Fibroblast of peridontal ligament (primary cell): ENCODE results near the gene CLP1.
"Not testable (repeated sequence)": the region's sequence is repeated elsewhere in the genome, so short reads cannot be mapped to it uniquely, and the experiment has no call there.

Experiments used
- DNase-seq: peaks from one replicate; pipeline ENCODE4 v3.0.0-alpha.2; 2010; ENCODE audit errors: extremely low read depth

CLP1 gene

GRCh38 chr11:57667117-57667735 lies 9.7 kb downstream of the CLP1 start:
- peak; percentile 99 for DNase-seq

DNA sequence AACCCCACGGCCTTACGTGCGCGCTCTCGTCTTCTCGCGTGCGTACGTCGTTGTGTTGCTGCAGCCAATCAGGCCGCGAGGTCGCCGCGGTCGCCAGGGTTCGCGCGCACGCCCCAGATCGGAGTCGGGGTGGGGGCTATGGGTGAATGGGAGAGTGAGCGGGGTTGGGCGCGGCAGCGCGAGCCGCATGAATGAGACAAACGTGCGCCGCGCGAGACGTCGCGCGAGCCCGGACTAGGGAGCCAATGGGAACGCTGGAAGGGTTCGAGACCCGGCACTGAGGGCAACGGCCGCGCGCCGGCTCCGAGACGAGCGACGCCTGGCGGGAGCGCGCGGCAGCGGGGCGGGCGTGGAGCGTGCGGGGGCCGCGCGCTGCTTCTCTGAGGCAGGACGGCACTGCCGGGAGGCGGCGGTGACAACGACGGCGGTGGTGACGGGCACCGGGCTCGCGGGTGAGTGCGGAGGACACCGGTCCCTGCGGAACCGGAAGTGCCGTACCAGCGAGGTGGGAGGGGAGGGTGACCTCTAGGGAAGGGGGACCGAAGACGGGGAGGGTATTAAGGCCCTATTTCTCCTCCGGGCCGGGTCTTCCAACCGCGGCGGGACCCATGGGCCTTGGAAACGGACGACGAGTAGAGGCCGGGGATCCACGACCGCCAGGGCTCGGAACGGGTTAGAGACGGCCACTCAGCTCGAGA lies 10.3 kb downstream of the CLP1 start, which contains the start of gene ZDHHC5:
ZDHHC5 (plus strand) TSS at position 379 of the 698 bp plus-strand sequence. CDS start 4,977 bp downstream, outside the sequence.
- peak; percentile 99 for DNase-seq

DNA sequence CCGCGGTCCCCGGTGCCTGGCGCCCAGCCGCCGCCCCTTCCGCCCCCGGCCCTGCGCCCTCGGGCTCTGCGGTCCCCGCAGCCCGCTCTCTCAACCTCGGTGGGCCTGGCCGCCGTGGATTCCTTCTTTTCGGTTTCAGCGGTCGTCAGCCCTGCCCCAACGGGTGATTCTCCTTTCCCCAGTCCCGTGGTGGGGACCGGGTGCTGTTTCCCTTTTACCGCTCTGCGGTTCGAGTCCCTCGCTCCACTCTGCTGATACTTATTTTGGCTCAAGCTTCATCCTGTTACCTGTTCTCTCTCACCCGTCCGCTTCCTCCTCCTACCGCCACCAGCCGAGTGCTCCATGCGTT lies 10.8 kb downstream of the CLP1 start:
- DNase-seq = no peak

DNA sequence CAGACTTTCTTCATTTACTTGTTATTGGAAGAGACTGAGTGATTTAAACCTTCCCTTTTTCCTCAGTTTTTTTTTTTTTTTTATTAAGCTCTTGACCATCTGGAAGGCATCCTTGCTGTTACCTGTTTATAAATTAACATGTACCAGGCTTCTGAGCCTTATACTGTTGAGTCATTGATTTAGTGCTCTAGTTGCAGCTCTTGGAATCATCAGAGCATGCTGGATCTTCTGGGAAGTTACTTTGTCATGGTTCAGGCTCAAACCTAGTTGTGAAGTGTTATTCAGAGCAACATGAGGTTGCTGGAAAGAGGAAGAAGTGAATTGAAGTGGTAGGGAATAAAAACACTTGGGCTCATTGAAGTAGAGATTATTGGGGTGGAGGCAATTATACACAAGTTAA lies 16.7 kb downstream of the CLP1 start:
- DNase-seq = no peak

DNA sequence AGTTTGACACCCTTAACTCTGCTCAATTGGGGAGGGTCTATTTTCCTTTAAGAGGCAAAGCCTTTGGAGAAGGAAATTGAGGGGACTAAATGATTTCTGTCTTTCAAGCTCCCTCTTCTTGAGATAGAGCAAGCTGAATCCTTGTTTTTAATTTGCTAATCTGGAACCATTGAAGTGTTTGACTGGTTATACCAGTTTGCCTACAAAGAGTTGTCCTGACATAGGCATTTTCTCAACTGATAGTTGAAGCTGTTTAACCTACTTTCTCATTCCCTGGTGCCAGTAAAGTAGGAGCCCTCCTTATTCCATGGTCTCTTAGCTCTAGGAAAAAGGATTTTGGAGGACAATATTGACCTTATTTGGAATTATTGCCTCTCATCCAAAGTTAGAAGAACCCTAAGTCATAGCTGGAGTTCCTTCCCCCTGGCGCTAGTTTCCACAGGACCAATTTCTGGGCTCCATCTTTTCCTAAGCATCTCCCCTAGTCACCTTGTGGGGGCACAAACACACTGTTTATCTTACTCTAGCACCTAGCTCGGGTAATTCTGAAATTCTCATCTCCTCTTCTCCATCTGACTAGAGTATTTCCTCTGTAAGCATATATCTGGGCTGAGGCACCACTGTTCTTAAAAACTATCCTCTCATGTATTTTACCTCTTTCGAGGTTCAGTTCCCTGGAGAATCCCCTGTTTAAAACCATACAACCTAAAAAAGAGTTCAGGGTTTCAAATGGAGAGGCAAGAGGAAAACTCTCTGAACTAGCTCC lies 17.8 kb downstream of the CLP1 start:
- no peak for DNase-seq

GRCh38 chr11:57679396-57679795 lies 21.8 kb downstream of the CLP1 start:
- no peak for DNase-seq

GRCh38 chr11:57680552-57680874 lies 23.0 kb downstream of the CLP1 start:
- no peak for DNase-seq

DNA sequence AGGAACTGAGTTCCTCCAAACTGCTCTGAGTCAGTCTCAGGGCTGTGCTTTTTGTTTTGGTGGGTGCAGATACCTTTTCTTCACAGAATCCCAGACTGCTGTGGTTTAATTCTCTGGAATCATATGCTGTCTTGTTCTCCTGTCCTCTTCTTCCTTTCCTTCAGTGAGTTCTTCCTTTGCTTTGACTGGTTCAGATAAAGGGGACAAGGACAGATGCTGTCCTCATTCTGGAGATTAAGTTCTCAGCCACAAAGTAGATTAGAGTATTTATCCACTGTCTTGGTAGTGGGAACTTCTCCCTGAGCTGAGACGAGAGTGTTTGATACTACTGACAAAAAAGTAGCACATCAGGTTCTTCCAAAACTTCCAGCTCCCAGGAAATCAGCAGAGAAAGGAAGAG lies 23.6 kb downstream of the CLP1 start:
- no peak for DNase-seq

GRCh38 chr11:57690474-57690873 lies 32.9 kb downstream of the CLP1 start:
- DNase-seq = not testable (repeated sequence)

DNA sequence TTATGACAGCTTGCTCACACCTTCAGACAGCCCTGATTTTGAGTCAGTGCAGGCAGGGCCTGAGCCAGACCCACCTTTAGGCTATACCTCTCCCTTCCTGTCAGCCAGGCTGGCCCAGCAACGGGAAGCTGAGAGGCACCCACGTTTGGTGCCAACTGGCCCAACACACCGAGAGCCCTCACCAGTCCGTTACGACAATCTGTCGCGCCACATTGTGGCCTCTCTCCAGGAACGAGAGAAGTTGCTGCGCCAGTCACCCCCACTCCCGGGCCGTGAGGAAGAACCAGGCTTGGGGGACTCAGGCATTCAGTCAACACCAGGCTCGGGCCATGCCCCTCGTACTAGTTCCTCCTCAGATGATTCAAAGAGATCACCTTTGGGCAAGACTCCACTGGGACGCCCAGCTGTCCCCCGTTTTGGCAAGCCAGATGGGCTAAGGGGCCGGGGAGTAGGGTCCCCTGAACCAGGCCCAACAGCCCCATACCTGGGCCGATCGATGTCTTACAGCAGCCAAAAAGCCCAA lies 41.3 kb downstream of the CLP1 start:
- no peak for DNase-seq

DNA sequence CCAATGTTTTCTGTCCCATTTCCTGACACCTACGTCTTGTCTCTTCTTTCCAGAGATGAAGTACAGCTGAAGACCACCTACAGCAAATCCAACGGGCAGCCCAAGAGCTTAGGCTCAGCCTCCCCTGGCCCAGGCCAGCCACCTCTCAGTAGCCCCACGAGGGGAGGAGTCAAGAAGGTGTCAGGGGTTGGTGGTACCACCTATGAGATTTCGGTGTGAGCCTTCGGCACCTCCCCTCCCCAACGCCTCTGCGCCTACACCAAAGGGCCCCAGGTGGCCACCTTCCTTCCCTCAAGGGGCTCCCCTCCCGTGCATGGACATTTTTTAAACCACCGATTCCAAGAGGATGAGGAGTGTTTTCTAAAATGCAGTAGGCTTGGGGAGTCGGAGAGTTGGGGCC lies 42.3 kb downstream of the CLP1 start:
- no peak for DNase-seq

DNA sequence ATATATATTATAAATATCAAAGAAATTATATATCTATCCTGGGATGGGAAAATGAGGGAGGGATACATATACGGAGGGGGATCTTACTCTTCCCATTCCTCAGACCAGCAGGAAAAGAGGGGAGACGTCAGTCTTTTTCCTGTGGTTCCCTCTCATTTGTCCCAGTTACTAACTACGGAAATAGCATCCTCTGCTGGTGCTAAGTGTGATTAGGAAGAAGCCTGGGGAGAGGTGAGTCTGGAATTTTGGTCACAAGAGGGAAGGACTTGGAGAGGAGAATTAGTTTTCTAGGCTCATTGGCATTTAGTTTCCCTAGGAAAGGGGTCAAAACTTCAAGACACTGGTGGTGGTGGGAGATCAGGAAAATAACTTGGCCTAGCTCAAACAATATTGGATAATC lies 42.9 kb downstream of the CLP1 start:
- DNase-seq = no peak

- peak; percentile 29 for DNase-seq
Observed at GRCh38 chr11:57703341-57703740, 45.8 kb downstream of the CLP1 start.

GRCh38 chr11:57704932-57705331 lies 47.4 kb downstream of the CLP1 start:
- DNase-seq = no peak

- DNase-seq = not testable (repeated sequence)
Observed at GRCh38 chr11:57705432-57705831, 47.9 kb downstream of the CLP1 start.

DNA sequence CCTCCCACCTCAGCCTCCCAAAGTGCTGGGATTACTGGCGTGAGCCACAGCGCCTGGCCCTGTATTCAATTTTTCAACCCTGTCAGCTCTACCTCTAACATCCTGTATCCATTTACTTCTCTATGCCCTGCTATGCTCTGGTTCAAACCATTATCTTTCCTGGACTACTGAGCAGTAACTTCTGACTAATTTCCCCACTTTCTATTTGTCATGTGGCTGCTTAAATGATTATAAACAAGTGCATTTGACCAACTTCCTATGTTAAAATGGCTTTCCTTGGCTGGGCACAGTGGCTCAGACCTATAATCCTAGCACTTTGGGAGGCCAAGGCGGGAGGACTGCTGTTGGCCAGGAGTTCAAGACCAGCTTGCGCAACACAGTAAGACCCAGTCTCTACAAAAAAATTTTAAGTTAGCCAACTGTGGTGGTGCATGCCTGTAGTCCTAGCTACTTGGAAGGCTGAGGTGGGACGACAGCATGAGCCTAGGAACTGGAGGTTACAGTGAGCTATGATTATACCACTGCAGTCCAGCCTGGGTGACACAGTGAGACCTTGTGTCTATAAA lies 52.3 kb downstream of the CLP1 start:
- DNase-seq = no peak
